Mesothelial cell of epicardium (in vitro differentiated cells): ENCODE measurements around the gene ARID2. TPM values are rescaled to one million over a fixed set of nuclear protein-coding genes. Genes with fewer than 3 reads are reported as not detected.

Experiments used
- DNase-seq, 2 experiments: peaks; one replicate each; pipeline ENCODE4 v3.0.0; 2021; ENCODE audit warnings: low spot score in 2 of 2; ENCODE audit not compliant: unreplicated experiment in 2 of 2
- H3K27ac Mint-ChIP-seq: 2 replicates; pipeline ENCODE4 v1.8.0; 2021; ENCODE audit warnings: mixed read lengths
- H3K27me3 Mint-ChIP-seq: 2 replicates; pipeline ENCODE4 v1.8.0; 2021; ENCODE audit warnings: low read depth, mixed read lengths
- H3K36me3 Mint-ChIP-seq: 2 replicates; pipeline ENCODE4 v1.8.0; 2021; ENCODE audit warnings: mixed read lengths
- H3K4me1 Mint-ChIP-seq: 2 replicates; pipeline ENCODE4 v1.8.0; 2021; ENCODE audit warnings: mixed read lengths
- H3K4me3 Mint-ChIP-seq: 2 replicates; pipeline ENCODE4 v1.8.0; 2021; ENCODE audit warnings: mild to moderate bottlenecking, moderate library complexity, mixed read lengths
- H3K9me3 Mint-ChIP-seq: 2 replicates; pipeline ENCODE4 v1.8.0; 2021; ENCODE audit warnings: mixed read lengths
- total RNA-seq: library from RNA; stranded (reverse); gene quantifications from 3 replicates; pipeline ENCODE4 v1.2.1, GENCODE V29; 2021
- TF ChIP-seq, protein P1 (sequence below): fragments of 200-600 bp; sonication (generic); IDR thresholded peaks from one replicate; pipeline ENCODE4 v1.5.0; 2021; ENCODE audit warnings: antibody characterized with exemption; ENCODE audit not compliant: unreplicated experiment

The ARID2 gene
- total RNA-seq, 1 donor from 2014 or later: 67.1 TPM

DNA sequence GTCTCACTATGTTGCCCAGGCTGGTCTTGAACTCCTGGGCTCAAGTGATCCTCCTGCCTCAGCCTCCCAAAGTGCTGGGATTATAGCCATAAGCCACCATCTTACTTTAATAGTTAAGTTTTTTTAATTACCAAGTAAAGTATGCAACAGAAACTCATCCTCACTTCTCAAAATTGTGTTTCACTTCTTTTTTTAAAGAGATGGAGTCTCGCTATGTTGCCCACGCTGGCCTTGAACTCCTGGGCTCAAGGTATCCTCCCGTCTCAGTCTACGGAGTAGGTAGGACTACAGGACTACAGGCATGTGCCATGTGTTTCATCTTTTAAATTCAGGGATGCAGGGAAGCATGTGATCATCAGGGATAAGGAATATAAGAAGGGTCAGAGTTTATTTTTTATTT is 17.2 kb upstream of the ARID2 start:
- Mint-ChIP-seq H3K4me1 (no peaks in the 10 kb centered on the region), H3K27ac (no peak overlapping the region), H3K27me3 (no peaks in the 10 kb centered on the region), H3K4me3 (no peak overlapping the region), H3K9me3 (no peaks in the 10 kb centered on the region), H3K36me3 (no peaks in the 10 kb centered on the region)
- TF ChIP-seq, protein P1, sequence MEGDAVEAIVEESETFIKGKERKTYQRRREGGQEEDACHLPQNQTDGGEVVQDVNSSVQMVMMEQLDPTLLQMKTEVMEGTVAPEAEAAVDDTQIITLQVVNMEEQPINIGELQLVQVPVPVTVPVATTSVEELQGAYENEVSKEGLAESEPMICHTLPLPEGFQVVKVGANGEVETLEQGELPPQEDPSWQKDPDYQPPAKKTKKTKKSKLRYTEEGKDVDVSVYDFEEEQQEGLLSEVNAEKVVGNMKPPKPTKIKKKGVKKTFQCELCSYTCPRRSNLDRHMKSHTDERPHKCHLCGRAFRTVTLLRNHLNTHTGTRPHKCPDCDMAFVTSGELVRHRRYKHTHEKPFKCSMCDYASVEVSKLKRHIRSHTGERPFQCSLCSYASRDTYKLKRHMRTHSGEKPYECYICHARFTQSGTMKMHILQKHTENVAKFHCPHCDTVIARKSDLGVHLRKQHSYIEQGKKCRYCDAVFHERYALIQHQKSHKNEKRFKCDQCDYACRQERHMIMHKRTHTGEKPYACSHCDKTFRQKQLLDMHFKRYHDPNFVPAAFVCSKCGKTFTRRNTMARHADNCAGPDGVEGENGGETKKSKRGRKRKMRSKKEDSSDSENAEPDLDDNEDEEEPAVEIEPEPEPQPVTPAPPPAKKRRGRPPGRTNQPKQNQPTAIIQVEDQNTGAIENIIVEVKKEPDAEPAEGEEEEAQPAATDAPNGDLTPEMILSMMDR: no peak
- DNase-seq: no peak

DNA sequence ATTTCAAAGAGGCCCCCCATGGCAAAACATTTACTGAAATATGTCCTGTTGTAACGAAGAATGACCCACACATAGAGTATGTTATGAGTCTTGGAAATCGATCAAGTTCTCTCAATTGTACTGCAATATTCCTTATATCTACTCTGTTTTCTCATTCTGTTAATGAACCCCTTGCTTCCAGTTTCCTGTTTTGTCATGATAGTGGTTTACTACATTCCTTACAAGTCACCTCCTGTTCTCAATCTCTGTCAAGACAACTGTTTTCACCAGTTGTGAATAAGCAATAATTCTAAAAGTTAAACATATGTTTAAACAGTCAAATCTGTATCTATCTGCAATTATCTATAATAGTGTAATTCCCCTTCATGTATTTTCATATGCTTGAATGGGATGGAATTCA is 16.4 kb upstream of the ARID2 start:
- no peak overlapping the region for H3K27ac Mint-ChIP-seq
- H3K9me3 Mint-ChIP-seq: no peaks in the 10 kb centered on the region
- H3K36me3 Mint-ChIP-seq: no peaks in the 10 kb centered on the region
- DNase-seq: no peak
- H3K4me3 Mint-ChIP-seq: no peak overlapping the region
- H3K4me1 Mint-ChIP-seq: no peaks in the 10 kb centered on the region
- TF ChIP-seq, protein P1: no peak
- no peaks in the 10 kb centered on the region for H3K27me3 Mint-ChIP-seq

DNA sequence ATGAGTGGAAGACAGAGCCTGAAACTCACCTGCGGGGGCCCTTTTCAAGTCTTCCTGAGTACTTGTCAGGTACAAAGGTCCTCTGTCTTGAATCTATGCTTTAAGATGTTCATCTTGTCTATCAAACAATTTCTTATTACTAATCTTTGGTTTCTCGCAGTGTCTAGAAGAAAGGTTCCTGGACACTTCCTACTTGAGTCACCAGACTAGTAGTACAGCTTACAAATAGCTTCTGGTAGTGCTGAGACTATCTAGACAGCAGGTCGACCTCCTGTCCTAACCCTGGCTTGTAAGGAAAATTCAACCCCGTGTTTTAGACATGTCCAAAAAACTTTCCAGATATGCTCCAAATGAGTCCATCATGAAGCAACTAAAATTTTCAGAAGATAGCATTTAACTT is 11.2 kb upstream of the ARID2 start:
- H3K4me1 Mint-ChIP-seq: peaks cover 3% of the 10 kb centered on the region

DNA sequence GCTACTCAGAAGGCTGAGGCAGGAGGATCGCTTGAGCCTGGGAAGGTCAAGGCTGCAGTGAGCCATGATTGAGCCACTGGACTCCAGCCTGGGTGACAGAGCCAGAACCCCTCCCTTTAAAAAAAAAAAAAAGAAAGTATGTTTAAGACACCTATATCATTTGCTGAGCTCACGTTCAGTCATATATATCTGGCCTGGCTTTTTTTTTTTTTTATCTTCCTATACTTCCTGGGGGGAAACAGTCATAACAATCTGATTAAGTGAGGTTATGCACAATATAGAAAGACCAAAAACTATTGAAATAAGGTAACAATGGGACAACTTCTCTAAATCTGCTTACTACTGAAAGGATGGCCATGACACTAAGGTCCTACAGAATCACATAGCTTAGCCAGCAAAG is 9.4 kb upstream of the ARID2 start:
- Mint-ChIP-seq H3K4me1 (peaks cover 6% of the 10 kb centered on the region), H3K36me3 (no peaks in the 10 kb centered on the region), H3K4me3 (no peak overlapping the region), H3K27ac (no peak overlapping the region), H3K9me3 (no peaks in the 10 kb centered on the region), H3K27me3 (no peaks in the 10 kb centered on the region)
- DNase-seq: no peak
- TF ChIP-seq, protein P1: no peak

More for the DNA sequence above, 11.2 kb upstream of the ARID2 start:
- no peak for DNase-seq
- Mint-ChIP-seq H3K36me3 (no peaks in the 10 kb centered on the region), H3K4me3 (no peak overlapping the region), H3K27me3 (no peaks in the 10 kb centered on the region), H3K27ac (no peak overlapping the region), H3K9me3 (no peaks in the 10 kb centered on the region)
- TF ChIP-seq, protein P1: no peak

DNA sequence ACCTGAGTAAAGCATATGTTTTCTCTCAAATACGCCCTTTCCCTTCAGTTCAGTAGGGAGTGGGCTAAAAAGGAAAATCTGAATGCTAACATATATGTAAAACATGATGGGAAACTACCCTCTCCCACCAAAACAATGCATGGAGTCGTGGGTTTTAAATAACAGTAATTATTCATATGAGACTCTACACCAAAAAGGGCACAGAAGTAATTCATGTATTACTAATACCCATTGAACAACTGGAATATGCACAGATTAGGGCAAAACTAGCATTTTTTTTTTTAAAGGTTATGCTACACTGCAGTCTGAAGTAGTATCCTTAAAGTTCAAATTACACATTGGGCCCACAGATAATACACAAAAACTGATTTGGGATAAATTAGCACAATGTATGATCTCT is 8.1 kb upstream of the ARID2 start:
- peaks cover 12% of the 10 kb centered on the region for H3K4me1 Mint-ChIP-seq
- H3K36me3 Mint-ChIP-seq: no peaks in the 10 kb centered on the region
- TF ChIP-seq, protein P1: no peak
- H3K9me3 Mint-ChIP-seq: no peaks in the 10 kb centered on the region
- no peak overlapping the region for H3K4me3 Mint-ChIP-seq
- no peaks in the 10 kb centered on the region for H3K27me3 Mint-ChIP-seq
- no peak for DNase-seq
- H3K27ac Mint-ChIP-seq: no peak overlapping the region

DNA sequence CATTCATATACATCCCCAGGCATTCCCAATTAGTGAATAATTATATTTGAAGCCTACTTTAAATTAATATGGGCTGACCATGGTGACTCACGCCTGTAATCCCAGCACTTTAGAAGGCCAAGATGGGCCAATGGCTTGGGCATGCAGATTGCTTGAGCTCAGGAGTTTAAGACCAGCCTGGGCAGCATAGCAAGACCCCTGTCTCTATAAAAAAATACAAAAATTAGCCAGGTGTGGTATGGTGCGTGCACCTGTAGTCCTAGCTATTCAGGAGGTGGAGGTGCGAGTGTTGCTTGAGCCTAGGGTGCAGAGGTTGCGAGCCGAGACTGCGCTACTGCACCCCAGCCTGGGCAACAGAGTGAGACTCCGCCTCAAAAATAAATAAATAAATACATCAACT is 7.6 kb upstream of the ARID2 start:
- H3K27ac Mint-ChIP-seq: no peak overlapping the region
- H3K9me3 Mint-ChIP-seq: no peaks in the 10 kb centered on the region
- DNase-seq: no peak
- H3K4me3 Mint-ChIP-seq: no peak overlapping the region
- H3K36me3 Mint-ChIP-seq: no peaks in the 10 kb centered on the region
- peaks cover 12% of the 10 kb centered on the region for H3K4me1 Mint-ChIP-seq
- TF ChIP-seq, protein P1: no peak
- H3K27me3 Mint-ChIP-seq: no peaks in the 10 kb centered on the region
